HG02943 (cell line): ENCODE data around the gene LMX1B.

Experiments used
- ATAC-seq: cut with Tn5 transposase; IDR thresholded peaks from one replicate; pipeline ENCODE4 v1.9.1; 2021; ENCODE audit warnings: mild to moderate bottlenecking, low read depth, moderate library complexity; ENCODE audit not compliant: unreplicated experiment

LMX1B gene

GRCh38 chr9:126673689-126674364, 60.1 kb downstream of the LMX1B start:
- ATAC-seq, result no peak

- no peak for ATAC-seq
These were observed 60.8 kb downstream of the LMX1B start for GRCh38 chr9:126674365-126675146.

GRCh38 chr9:126675147-126675467, 61.4 kb downstream of the LMX1B start:
- no peak for ATAC-seq

DNA sequence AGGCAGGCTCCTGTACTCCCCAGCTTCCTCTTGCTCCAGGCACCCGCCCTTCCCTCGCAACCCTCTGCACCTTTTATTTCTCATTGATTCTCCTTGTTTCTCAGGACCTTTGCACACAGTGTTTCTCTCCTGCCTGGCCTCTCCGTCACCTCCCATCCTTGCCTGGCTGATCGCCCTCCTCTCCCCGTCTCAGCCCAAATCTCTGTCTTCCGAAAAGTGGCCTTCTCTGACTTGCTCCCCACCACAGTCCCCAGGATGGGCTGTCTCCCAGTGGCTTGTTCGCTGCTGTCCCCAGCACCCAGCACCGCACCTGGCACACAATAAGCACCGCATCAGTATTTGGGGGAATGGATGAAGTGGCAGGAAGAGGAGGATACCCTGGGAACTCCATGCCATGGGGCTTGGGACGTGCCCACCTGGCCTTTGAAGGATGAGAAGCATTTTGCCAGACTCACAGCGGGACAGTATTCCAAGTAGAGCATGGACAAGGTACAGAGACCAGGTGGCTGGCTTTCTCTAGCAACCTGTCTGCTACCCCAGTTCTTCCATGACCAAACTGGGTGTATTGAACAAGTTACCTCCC, 62.5 kb downstream of the LMX1B start:
- no peak for ATAC-seq

DNA sequence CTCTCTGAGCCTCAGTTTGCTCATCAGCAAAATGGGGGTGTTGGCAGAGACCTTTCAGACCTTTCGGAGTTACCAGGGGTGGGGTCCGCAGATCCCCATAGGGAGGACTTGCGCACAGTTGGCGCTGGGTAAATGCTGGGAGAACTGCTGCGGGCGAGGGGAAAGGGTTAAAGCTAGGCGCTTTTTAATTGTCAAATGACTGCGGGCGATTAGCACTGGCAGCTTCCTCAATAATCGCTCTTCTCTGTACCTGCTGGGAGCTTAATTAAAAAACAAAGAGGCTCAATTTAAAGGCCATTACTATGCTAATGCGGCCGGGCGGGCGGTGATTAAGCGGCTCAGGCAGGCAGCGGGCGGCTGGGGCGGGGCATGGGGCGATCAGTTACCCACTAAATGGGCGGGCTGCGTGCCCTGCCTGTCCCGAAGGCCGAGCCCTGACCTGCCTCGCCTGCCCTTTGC, 63.0 kb downstream of the LMX1B start:
- ATAC-seq, result no peak

- ATAC-seq, result no peak
These were observed 63.7 kb downstream of the LMX1B start for GRCh38 chr9:126677188-126678084.

DNA sequence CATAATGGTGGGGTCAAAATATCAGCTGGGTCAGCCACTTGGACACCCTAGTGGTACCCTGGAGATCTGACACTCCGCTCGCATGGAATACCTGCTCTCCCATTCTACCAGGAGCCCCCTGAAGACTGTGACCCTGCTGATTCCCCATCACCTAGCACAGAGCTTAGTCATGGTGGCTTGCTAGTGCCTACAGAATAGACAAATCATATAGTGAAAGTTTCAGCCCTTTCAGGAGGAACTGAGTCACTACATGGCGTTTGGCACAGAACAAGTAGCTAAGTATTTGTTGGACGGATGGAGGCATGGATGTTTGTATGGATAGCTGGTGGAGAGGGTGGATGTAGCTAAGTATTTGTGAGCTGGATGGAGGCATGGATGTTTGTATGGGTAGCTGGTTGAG, 65.3 kb downstream of the LMX1B start:
- no peak for ATAC-seq

DNA sequence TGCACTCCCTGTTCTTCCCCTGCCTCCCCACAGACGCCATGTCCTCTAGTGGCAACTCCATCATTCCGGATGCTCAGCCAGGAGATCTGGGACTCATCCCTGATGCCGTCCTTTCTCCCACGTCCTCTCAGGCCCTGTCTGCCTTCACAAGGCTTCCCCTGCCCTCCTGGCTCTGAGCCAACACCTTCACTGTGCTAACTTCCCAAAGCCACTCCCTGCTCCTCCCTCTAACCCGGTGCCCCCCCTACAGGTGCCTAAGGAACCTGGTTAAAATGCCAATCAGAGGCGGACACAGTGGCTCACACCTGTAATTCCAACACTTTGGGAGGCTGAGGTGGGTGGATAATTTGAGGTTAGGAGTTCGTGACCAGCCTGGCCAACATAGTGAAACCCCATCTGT, 67.6 kb downstream of the LMX1B start:
- no peak for ATAC-seq

DNA sequence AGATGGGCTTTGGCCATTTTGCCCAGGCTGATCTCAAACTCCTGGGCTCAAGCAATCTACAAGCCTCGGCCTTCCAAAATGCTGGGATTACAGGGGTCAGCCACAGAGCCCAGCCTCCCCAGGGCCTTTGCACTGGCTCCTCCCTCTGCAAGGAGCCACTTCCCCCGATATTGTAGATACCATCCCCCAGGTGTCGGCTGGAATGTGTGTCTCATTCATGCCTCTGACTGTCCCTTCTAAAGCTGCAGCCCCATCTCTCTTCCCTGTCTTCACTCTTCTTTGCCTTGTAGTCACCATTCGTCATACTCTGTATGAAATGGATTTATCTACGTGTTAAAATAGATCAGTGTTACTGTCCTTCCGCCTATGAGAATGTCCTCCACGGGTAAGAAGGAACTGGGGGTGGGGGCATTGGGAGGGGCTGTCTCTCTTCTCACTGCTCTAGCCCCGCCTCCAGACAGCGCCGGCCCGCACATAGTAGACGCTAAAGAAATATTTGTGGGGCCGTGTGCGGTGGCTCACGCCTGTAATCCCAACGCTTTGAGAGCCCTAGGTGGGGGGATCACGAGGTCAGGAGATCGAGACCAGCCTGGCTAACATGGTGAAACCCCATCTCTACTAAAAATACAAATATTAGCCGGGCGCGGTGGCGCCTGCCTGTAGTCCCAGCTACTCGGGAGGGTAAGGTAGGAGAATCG, 68.5 kb downstream of the LMX1B start:
- ATAC-seq, result no peak

- no peak for ATAC-seq
These were observed 69.4 kb downstream of the LMX1B start for GRCh38 chr9:126682928-126683697.

DNA sequence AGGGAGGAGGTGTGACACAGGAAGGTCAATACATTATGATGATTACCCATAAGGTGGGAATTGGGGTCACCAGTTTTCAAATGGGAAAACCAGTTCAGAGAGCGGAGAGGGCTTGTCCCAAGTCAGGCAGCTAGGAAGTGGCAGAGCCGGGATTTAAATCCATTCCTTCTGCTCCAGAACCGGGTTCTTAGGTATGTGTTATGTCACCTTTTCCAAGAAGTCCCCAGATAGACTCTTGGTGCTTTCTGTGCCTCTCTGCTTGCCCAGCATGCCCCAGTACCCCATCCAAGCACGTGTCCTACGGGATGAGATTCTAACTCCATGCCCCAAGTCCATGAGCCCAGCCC, 69.9 kb downstream of the LMX1B start:
- no peak for ATAC-seq

GRCh38 chr9:126684345-126684744, 70.6 kb downstream of the LMX1B start:
- ATAC-seq, result no peak

DNA sequence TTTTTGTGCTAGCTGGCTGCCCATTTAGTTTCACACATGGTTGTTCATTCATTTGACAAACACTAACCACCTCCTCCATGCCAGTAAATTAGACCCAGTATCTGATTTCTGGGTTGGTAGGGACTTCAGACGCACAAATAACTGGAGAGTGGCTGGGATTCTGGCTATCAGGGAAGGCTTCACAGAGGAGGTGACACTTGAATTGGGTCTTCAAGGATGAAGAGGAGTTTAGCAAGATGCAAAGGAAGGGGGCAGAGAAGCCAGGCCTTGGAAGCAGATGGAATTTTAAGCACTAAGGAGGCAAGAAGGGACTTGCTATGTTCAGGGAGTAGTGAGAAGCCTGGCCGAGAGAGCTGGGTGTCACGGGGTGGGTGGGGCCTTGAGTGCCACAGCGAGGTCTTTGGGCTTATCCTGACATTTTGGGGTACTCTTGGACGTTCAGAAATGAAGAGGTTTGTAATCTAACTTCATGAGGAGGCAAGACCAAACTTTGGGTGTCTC, 71.3 kb downstream of the LMX1B start:
- no peak for ATAC-seq

- no peak for ATAC-seq
These were observed 74.3 kb downstream of the LMX1B start for GRCh38 chr9:126687930-126688461.

- ATAC-seq, result no peak
These were observed 74.9 kb downstream of the LMX1B start for GRCh38 chr9:126688617-126689016.

DNA sequence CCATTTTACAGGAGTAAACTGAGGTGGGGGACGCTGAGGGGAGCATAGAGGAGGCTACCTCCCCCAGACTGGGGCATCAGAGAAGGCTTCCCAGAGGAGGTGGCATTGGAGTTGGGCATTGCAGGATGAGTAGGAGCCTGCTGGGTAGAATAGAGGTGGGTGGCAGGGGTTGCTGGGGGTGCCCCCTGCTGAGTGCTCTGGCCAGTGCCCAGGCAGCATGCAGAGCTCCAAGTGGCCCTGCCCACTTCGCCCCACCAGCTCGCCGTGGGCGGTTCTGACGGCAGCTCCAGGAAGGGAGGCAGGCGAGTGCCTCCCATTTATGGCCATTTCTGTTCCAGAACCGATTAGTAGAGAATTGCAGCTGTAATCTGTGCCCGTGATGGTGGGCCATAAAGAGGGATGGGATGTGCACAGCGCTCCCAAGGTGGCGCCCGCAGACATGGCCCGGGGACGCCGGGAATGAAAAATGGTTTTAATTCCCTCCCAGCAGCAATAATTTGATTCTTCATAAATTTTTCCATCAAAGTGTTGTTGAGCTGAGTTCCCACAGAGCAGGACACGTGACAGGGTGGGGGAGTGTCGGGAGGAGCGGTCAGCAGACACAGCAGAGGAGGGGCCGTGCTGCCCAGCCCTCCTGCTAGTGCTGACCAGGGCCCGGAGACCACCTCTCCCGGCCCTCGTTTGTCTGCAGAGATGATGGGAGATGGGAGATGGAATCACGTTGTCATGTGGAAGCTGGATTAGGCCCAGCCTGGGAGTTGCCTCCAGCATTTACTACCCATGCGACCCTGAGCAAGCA, 75.5 kb downstream of the LMX1B start:
- ATAC-seq, result no peak

- no peak for ATAC-seq
These were observed 76.8 kb downstream of the LMX1B start for GRCh38 chr9:126690431-126691051.
